Medulla oblongata (tissue), 1 donor: ENCODE results near the gene PCSK5.
"Not testable (repeated sequence)": the region's sequence is repeated elsewhere in the genome, so short reads cannot be mapped to it uniquely, and the experiment has no call there.

Experiments
- DNase-seq: peaks from one replicate; pipeline ENCODE4 v3.0.0-alpha.2; 2015; ENCODE audit errors: extremely low spot score

Gene PCSK5

DNA sequence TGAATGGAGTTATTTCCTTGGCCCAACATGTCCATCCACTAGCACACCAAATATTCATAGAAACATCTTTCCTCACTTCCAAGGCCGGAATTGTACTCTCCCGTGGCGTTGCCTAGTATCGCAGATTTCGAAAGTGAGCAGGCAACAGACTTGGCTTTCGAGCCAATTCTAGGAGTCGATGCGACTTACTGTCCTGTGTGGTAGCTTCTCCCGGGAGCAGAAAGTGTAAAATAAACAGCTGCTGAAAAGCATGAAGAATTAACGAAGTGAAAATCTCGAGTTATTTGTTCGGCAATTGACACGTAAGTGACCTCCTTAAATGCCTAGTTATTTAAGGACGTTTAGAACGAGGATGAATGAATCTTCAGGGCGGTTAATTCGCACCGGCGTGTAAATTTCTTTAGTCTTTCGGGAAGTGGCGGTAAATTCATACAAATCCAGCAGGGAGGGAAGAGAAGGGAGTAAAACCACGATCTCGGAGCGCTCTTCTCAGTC lies 449 bp upstream of the PCSK5 start:
- DNase-seq = peak; percentile 79

DNA sequence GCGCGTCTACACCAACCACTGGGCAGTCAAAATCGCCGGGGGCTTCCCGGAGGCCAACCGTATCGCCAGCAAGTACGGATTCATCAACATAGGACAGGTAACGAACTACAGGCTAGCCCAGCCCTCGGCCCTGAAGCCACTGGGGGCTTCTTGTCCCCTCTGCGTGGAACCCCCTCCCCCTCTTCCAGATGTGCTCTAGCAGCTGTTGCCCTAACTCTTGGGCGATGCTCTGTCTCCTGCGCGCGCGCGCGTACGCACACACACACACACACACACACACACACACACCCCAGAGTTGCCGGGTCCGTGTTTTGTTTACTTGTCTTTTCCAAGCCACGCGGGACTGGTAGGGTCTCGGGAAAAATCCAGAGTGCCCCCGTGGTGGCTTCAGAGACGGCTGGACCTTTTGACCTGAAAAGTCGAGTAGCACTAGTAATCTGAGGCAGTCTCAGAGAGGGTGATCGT lies 836 bp downstream of the PCSK5 start:
- peak; percentile 23 for DNase-seq

DNA sequence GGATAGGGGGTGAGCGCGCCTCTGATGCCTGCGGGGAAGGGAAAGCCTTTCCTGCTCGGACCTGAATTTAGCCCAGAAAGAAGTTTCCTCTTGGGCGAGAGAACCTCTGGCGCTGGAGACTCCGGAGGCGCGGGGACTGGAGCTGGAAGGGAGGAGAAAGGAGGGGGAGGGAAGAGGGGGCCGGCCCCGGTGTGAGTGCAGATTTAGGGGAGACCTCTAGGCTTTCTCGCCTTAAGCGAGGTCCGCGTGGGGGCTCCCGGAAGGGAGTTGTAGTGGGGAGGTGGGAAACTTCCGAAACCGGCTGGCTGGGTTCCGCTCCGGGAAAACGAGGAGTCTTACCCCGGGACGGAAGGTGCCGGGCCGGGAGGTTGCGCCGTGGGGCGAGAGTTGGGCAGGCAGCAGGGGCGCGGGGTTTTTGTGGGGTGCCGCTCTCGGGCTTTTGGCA lies 1.3 kb downstream of the PCSK5 start:
- peak; percentile 30 for DNase-seq

DNA sequence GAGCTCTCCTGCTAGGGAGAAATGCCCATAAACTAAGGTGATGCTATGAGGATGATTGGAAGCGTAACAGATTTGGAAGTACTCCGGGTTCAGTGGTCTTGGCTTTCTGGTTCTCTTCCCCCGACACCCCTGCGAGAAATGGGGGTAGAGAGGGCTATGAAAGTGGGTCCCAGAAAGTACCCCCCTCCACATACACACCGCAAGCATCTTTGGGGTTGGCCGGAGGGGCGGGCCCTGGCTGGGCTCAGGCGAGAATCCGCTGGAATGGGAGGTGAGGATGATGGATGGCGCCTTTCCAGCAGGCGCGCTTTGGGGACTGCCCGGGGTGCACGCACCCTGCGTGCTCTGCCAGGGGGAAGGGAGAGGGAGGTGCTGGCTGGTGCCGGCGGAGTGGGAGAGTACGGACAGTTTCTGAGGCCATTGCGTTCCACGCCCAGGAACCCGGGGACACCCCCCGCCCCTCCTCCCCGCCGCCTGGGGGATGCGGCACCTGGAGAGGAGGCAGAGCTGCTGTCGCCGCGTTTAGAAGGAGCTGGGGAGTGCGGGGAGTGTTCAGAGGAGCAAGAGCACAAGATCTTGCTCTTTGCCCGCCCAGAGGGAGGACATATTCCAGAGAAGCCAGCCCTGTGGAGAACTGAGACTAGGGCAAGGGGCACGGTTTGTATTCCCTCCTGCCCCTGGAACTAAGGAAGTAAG lies 1.9 kb downstream of the PCSK5 start:
- DNase-seq = peak; percentile 42

DNA sequence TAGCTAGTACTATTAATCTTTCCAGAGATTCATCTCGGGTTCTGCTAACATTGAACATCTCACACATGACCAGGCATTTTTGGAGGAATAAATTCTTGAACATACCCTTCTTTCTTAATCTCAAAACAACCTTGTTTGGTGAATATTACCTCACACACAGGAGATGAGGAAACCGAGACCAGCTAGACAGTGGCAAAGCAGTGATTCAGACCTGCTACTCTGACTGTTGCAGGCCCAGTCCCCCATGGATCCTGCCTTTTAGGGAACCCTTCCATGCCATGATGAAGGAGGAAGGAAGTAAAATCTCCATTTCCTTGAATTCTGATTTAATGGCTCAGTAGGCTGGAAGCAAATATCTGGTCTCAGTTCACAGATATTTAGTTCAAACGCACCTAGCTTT lies 2.6 kb downstream of the PCSK5 start:
- DNase-seq = no peak

DNA sequence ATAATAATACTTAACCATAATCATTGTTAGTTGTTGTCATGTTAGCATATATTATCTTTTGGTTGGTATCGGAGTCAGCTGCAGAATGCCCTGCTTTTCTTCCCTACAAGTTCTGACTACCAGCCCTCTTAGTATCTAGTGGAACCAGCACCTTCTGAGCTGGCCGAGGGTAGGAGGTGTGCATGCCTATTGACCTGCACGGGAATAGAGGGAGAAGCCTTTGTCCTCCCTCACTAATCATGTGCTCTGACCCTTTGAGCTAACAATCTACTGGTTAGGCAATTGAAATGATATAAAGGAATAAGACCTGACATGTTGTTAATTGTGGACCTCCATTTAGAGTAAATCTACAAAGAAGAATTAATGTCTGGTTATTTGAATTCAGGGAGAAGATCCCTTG lies 4.1 kb downstream of the PCSK5 start:
- DNase-seq = no peak

DNA sequence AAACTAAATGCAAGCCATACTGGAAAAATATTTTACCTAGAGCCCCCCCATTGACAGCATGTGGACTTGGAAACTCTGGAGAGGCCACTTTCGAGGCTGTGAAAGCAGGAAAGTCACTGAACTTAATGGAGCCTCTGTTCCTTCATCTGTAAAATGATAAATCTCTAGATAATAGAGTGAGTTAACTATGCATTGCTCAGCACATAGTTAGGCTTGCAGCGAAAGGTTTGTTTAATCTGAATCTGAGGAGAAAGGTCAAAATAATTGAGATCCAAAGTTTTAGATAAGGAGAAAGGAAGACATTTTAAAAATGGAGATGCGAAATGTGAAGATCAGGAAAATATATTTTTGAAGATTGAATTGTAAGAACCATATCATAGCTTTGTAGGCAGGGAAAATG lies 4.6 kb downstream of the PCSK5 start:
- no peak for DNase-seq

DNA sequence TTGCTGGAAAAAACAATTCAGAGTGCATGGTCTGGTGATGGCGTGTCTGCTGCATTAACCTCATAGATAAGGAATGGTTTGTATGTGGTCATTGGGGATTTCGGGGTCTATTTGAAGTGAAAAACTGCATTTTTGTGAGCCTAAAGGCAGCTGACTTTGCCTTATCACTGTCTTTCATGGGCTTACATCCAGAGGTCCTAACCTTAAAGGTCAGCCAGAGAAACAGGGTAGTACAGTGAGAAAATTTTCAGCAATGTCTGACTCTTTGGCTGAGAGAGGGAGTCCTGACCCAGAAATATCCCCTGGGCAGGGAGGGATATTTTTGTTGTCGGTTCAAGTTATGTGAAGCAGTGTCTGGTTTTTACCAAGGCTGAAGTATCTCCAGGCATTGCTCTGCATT lies 5.7 kb downstream of the PCSK5 start:
- no peak for DNase-seq

DNA sequence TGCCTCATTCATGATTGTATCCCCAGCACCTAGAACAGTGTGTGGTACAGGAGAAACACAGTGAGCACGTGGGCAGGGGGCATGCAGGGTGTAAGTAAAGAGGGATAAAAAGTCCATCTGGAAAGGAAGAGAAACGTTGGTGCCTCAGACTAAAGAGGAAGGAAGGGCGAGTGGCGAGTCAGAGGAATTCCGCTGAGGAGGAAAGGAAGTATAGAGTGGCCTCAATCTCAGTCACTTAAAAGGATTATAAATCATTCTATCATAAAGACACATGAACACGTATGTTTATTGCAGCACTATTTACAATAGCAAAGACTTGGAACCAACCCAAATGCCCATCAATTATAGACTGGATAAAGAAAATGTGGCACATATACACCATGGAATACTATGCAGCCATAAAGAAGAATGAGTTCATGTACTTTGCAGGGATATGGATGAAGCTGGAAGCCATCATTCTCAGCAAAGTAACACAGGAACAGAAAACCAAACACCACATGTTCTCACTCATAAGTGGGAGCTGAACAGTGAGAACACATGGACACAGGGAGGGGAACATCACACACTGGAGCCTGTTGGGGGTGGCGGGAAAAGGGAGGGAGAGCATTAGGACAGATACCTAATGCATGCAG lies 10.5 kb downstream of the PCSK5 start:
- DNase-seq = not testable (repeated sequence)

DNA sequence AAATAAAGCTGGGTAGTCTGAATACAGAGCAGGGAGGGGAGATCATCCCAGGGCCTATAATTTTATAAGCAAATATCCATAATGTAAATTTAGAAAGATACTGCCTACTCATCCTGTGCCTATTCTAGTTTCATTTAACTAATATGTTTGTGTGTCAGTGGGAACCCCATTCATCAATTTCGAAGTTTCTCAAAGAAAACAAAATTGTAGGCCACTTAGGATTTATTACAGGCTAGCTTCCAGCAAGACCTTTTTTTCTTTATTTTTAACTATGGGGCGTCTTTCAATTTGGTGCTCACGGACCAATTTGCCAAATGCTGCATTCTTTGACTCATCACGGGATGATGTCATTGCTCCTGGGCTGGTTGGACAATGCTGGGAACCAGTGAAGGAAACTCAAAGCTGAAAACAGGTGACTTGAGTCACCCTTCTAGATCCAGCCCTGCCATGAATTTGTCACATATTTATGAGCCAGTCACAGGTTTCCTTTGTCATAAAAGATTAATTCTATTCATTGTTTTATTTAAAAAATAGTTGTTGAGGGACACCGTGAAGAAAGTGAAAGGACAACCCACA lies 13.4 kb downstream of the PCSK5 start:
- DNase-seq = peak; percentile 53

DNA sequence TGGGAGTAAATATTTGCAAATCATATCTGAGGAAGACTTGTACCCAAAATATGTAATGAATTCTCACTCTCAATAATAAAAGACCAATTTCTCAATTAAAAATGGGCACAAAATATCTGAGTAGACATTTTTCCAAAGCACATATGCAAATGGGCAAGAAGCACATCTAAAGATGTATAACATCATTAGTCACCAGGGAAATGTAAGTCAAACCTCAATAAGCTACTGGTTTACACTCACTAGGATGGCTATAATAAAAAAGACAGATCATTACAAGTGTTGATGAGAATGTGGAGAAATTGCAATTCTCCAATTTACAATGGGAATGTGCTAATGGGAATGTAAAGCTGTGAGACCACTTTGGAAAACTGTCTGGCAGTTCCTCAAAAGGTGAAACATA lies 13.9 kb downstream of the PCSK5 start:
- DNase-seq = no peak

DNA sequence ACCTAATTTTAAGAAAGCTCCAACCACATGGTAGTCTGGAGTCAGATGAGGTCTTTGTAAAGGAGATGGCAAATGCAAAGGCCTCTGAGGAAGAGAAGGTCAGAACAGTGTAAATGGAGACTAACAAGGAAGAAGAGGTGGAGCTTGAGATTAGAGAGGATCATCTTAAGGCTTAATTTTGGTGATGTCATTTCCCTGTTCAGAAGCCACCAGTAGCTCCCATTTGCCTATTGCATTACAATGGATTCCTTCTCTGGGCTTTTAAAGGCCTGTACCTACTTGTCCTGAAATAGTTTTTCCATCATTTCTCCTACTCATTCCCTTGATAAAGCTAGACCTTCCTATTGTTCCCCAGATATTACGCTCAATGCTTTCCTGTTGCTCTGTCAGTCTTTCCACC lies 16.1 kb downstream of the PCSK5 start:
- DNase-seq = no peak

DNA sequence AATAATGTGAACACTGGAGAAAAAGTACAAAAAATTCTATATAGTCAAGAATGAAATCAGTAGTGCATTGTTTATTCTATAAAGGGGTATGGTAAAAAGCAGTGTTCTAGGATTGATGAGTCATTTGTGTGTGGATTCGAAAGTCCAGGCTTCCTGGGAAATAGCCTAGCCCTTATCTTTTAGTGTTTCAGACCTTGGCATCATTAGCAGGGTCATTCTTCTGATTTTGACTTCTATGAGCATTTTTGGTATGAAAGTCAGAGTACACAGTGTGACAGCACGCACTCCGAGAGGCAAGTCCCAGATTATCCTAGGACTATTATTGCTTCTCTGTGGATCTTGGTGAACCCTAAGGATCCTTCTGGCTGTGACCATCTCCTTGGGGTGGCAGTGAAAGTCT lies 16.9 kb downstream of the PCSK5 start:
- no peak for DNase-seq

DNA sequence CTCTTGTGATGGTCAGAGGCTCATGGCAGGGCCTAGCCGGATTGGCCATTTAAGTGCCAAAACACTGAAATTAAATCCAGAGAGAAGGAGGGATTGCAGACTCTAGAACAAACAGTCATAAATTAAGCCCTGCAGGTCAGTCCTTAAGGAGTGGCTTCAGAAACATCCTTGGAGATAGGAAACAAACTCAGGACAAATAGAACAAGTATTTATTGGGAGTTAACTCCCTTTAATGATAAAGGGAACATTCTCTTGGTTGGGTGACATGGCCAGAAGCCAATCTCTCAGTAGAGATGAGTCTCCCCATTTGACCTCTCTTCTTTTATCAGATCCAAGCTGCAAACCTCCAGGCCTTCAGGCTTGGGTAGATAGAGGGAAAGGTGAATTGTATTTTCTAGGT lies 17.4 kb downstream of the PCSK5 start:
- DNase-seq = no peak

DNA sequence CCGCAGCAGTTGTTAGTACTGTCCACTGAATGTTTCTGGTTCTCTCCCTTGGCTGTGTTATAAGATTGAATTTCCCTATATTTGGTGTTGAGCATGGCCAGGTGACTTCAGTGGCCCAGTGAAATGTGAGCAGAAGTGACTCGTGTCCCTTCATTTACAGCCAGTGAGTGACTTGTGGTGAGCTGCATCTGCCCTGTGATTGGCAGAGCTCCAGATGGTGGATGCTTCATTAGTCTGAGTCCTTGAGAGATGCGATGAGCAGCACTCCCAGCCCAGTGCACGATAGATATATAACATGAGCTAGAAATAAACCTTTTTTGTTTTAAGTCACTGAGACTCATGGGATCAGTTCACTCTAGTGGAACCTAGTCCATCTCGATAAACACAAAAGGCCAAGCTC lies 19.3 kb downstream of the PCSK5 start:
- DNase-seq = no peak

DNA sequence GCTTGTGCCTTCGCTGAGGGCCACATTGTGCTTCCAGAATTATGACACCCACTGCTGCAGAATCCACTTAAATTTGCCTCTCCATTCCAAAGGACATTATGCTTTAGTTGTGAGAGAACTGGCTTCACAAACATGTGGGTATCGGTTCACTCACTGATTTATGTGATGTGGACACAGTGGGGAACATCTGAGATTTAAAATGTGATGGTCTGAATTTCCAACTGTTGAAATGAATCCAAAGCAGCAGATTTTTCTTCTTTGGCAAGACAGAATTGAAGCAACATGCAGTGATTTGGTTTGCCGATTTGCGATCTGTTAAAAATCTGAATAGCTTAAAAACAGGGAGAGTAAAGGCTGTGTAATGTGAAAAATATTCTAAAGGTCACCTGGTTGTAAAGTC lies 20.3 kb downstream of the PCSK5 start:
- DNase-seq = no peak

DNA sequence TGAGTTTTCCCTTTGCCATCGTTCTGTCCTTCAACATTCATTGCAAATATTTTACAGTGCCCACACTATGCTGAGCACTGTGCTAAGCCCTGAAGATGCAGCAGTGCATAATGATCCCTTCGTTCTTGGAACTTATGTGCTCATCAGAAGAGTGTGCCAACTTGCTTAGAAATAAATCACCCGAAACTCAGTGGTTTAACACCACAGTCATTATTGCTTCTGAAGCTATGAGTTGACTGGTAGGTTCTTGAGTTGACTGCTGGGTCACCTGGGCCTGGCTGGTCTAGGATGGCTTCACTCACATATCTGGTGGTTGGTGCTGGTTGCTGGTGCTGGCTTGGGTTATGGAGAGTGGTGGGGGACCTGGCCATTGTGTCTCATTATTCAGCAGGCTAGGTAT lies 20.9 kb downstream of the PCSK5 start:
- no peak for DNase-seq

DNA sequence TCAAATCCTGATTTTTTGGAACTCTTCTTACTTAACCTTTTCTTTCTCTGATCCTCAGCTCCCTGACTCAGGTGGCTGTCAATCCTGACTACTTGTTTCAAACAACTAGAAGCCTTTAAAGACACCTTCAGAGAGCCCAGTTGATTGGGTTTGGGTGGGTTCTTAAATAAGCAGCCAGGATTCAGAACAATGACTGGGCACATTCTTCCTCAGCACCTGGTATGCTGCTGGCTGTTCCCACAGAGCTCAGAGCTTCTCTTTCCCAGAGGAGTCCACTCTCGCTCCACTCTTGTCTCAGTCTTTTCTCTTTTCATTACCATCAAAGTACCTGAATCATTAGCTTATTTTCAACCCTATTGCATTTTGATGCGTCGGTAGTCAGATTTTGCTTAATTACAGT lies 22.5 kb downstream of the PCSK5 start:
- DNase-seq = no peak

DNA sequence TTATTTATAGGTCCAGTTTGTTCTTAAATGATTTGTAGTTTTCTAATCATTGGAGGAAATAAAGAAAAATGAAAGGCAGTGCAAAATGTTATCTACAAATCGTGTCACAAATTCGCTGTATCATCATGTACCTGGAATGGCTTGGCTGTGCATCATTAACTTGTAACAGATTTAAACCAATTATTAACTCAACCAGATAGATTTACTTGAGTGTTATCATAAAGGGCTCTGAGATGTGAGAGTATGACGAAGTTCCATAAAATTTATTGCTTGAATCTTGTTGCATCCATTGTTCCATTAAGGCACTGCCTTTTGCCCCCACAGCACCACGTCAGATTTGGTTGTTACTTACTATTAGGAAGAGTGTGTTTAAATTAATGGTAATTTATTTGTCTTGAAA lies 23.5 kb downstream of the PCSK5 start:
- DNase-seq = no peak

DNA sequence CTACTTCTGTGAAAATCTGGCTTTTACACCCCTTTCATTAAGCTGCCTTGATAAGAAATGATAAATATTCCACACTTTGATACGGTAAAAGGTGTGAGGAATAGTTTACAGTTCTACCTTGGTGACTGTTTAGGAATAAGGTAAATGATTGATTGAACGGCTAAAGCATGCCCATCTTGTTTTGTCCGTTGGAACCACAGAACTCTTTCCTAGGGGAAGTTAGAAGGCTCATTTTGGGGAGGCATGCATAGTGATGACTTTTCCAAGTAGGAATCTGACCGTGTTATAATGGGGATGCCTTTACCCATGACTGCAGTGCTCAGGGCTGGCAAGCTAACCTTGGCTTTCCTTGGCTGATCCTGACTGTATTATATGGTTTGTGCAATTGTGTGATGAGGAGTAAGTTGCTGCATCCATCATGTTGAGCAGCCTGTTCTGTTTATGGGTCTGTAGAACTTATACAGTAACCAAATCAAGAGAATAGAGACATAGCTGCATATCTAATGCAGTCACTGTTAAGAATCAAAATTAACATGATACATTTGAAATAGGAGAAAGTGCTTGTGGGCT lies 24.5 kb downstream of the PCSK5 start:
- DNase-seq = no peak

DNA sequence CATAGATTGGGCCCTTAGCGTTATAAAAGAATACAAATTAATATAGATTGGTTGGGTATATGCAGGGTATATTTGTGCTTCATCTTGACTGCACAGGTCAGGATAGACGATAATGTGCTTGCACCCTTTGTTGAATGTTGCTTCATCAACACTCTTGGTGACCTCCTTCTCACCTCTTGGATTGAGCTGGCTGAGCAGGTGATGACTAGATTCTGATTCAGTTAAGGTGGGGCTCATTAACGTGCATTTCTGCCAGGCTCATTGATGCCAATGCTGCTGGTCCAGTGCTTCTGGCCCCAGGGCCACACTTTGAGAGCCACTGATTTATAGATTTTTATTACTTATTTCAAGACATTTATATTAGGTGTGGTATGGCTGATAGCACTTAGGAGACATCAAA lies 27.7 kb downstream of the PCSK5 start:
- DNase-seq = no peak

DNA sequence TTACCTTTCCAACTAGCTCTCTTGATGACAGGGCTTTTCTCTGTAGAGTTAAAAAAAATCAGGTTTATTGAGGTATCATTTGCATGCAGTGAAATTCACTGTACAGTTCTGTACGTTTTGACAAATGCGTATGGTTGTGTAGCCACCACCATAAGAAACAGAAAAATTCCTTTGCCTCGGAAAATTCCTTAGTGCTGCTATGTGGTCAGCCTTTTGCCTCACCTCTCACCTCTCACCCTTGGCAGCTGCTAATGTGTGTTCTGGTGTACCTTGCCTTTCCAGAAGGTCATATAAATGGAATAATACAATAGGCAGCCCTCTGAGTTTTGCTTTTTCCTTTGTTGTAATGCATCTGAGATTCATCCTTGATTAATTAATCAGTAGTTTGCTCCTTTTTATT lies 28.4 kb downstream of the PCSK5 start:
- no peak for DNase-seq
